HG03342 (cell line): ENCODE data around the gene POP7.
"Not testable (repeated sequence)": the region's sequence is repeated elsewhere in the genome, so short reads cannot be mapped to it uniquely, and the experiment has no call there.

Experiments
- ATAC-seq: cut with Tn5 transposase; IDR thresholded peaks from one replicate; pipeline ENCODE4 v1.9.1; 2021; ENCODE audit warnings: mild to moderate bottlenecking, moderate library complexity; ENCODE audit not compliant: unreplicated experiment

Gene POP7

GRCh38 chr7:100723732-100724275, 17.9 kb downstream of the POP7 start:
- ATAC-seq: no peak

GRCh38 chr7:100724364-100724763, 18.4 kb downstream of the POP7 start:
- not testable (repeated sequence) for ATAC-seq

- no peak for ATAC-seq
Measured at GRCh38 chr7:100726996-100727761, 21.3 kb downstream of the POP7 start.

- no peak for ATAC-seq
Measured at GRCh38 chr7:100728196-100728595, 22.3 kb downstream of the POP7 start.

- ATAC-seq: no peak
Measured at GRCh38 chr7:100730136-100730800, 24.3 kb downstream of the POP7 start.

- ATAC-seq: no peak
Measured at GRCh38 chr7:100731937-100732636, 26.2 kb downstream of the POP7 start.

GRCh38 chr7:100735730-100736129, 29.8 kb downstream of the POP7 start:
- no peak for ATAC-seq

GRCh38 chr7:100736671-100737070, 30.8 kb downstream of the POP7 start:
- ATAC-seq: no peak

- ATAC-seq: no peak
Measured at GRCh38 chr7:100739934-100740333, 34.0 kb downstream of the POP7 start.

GRCh38 chr7:100744605-100745004, 38.7 kb downstream of the POP7 start:
- no peak for ATAC-seq

GRCh38 chr7:100745184-100745583, 39.3 kb downstream of the POP7 start:
- ATAC-seq: no peak

GRCh38 chr7:100752994-100753393, 47.1 kb downstream of the POP7 start:
- ATAC-seq: no peak

GRCh38 chr7:100753750-100754149, 47.8 kb downstream of the POP7 start:
- no peak for ATAC-seq
